SK-N-MC (cell line): ENCODE measurements around the gene PTPRM.

Experiments
- EZH2 ChIP-seq: fragments of 200-600 bp; sonication (generic); IDR thresholded peaks from one replicate; pipeline ENCODE4 v1.6.1; 2017; ENCODE audit warnings: antibody characterized with exemption
- POLR2AphosphoS5 ChIP-seq: IDR thresholded peaks from 2 replicates; pipeline ENCODE4 v1.6.1; 2012; ENCODE audit warnings: mild to moderate bottlenecking, low read depth, low read length, borderline replicate concordance

- TF ChIP-seq EZH2: no peak
- TF ChIP-seq POLR2AphosphoS5: no peak
These were observed 674.6 kb downstream of the PTPRM start for GRCh38 chr18:8241731-8242130.
